Measurements from ENCODE around the gene THAP7. TPM values are rescaled to one million over a fixed set of nuclear protein-coding genes. Genes with fewer than 3 reads are reported as not detected.
A peak's percentile ranks its signal among the peaks of the same experiment; 100 is the strongest.

THAP7 gene
- total RNA-seq, 1 donor from 2014 or later, result 12.2 TPM

GRCh38 chr22:21014202-21014725 is 12.3 kb upstream of the THAP7 start:
- no peak for TF ChIP-seq EZH2 (IDR thresholded peaks at IDR 0.05; ENCODE audit: insufficient read depth, low read length)
- TF ChIP-seq, protein P1, sequence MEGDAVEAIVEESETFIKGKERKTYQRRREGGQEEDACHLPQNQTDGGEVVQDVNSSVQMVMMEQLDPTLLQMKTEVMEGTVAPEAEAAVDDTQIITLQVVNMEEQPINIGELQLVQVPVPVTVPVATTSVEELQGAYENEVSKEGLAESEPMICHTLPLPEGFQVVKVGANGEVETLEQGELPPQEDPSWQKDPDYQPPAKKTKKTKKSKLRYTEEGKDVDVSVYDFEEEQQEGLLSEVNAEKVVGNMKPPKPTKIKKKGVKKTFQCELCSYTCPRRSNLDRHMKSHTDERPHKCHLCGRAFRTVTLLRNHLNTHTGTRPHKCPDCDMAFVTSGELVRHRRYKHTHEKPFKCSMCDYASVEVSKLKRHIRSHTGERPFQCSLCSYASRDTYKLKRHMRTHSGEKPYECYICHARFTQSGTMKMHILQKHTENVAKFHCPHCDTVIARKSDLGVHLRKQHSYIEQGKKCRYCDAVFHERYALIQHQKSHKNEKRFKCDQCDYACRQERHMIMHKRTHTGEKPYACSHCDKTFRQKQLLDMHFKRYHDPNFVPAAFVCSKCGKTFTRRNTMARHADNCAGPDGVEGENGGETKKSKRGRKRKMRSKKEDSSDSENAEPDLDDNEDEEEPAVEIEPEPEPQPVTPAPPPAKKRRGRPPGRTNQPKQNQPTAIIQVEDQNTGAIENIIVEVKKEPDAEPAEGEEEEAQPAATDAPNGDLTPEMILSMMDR (IDR thresholded peaks at IDR 0.05; ENCODE audit: insufficient read depth, low read depth, low read length), result no peak
- Histone ChIP-seq H3K4me2 (ENCODE audit: low read length) (peak overlapping the region; percentile 88), H3K9me3 (ENCODE audit: insufficient read depth, low read depth, low read length) (no peaks in the 10 kb centered on the region), H3K9ac (ENCODE audit: low read length) (peak overlapping the region; percentile 69), H4K20me1 (ENCODE audit: insufficient read depth, low read length) (no peaks in the 10 kb centered on the region), H3K79me2 (ENCODE audit: insufficient read depth, low read length) (no peaks in the 10 kb centered on the region), H3K4me1 (ENCODE audit: insufficient read depth, low read length) (peaks cover 21% of the 10 kb centered on the region), H3K27me3 (ENCODE audit: insufficient read depth, low read length) (no peaks in the 10 kb centered on the region), H3K27ac (ENCODE audit: low read depth, low read length) (no peak overlapping the region), H3K4me3 (ENCODE audit: insufficient read depth, low read depth, low read length) (peak overlapping the region; percentile 57), H2AFZ (ENCODE audit: low read depth, low read length) (peak overlapping the region; percentile 86), H3K36me3 (ENCODE audit: insufficient read depth, low read length) (no peaks in the 10 kb centered on the region)
- Mint-ChIP-seq H3K4me1 (ENCODE audit: low read depth, unreplicated experiment) (peaks cover 8% of the 10 kb centered on the region), H3K9me3 (ENCODE audit: unreplicated experiment) (peaks cover 5% of the 10 kb centered on the region), H3K27me3 (ENCODE audit: low read depth, unreplicated experiment) (peaks cover 18% of the 10 kb centered on the region), H3K36me3 (ENCODE audit: low read depth, unreplicated experiment) (peaks cover 3% of the 10 kb centered on the region), H3K27ac (ENCODE audit: unreplicated experiment) (peak overlapping the region; percentile 92), H3K4me3 (ENCODE audit: unreplicated experiment) (peak overlapping the region; percentile 88)
- no peak for FAIRE-seq
- peak; percentile 81 for DNase-seq (ENCODE audit: low read depth)

- H3K79me2 ChIP-seq (ENCODE audit: insufficient read depth, low read length), result no peaks in the 10 kb centered on the region
- Mint-ChIP-seq H3K9me3 (ENCODE audit: unreplicated experiment) (peaks cover under 1% of the 10 kb centered on the region), H3K4me3 (ENCODE audit: unreplicated experiment) (peak overlapping the region; percentile 88), H3K27ac (ENCODE audit: unreplicated experiment) (no peak overlapping the region), H3K4me1 (ENCODE audit: low read depth, unreplicated experiment) (peaks cover 8% of the 10 kb centered on the region), H3K27me3 (ENCODE audit: low read depth, unreplicated experiment) (peaks cover 15% of the 10 kb centered on the region), H3K36me3 (ENCODE audit: low read depth, unreplicated experiment) (peaks cover 3% of the 10 kb centered on the region)
- no peaks in the 10 kb centered on the region for H3K36me3 ChIP-seq (ENCODE audit: insufficient read depth, low read length)
- no peaks in the 10 kb centered on the region for H3K9me3 ChIP-seq (ENCODE audit: insufficient read depth, low read depth, low read length)
- FAIRE-seq, result no peak
- no peak for TF ChIP-seq EZH2 (IDR thresholded peaks at IDR 0.05; ENCODE audit: insufficient read depth, low read length)
- TF ChIP-seq, protein P1 (IDR thresholded peaks at IDR 0.05; ENCODE audit: insufficient read depth, low read depth, low read length), result no peak
- DNase-seq (ENCODE audit: low read depth), result no peak
- H3K4me3 ChIP-seq (ENCODE audit: insufficient read depth, low read depth, low read length), result peak overlapping the region; percentile 57
- peak overlapping the region; percentile 10 for H3K27ac ChIP-seq (ENCODE audit: low read depth, low read length)
- H2AFZ ChIP-seq (ENCODE audit: low read depth, low read length), result peak overlapping the region; percentile 86
- peak overlapping the region; percentile 88 for H3K4me2 ChIP-seq (ENCODE audit: low read length)
- H3K4me1 ChIP-seq (ENCODE audit: insufficient read depth, low read length), result peaks cover 21% of the 10 kb centered on the region
- no peaks in the 10 kb centered on the region for H3K27me3 ChIP-seq (ENCODE audit: insufficient read depth, low read length)
- no peaks in the 10 kb centered on the region for H4K20me1 ChIP-seq (ENCODE audit: insufficient read depth, low read length)
- H3K9ac ChIP-seq (ENCODE audit: low read length), result peak overlapping the region; percentile 69
Observed at GRCh38 chr22:21013657-21014201, 11.8 kb upstream of the THAP7 start.
